ENCODE measurements around the gene FKBP14.

FKBP14 gene

GRCh38 chr7:30032310-30033125 lies 6.0 kb upstream of the FKBP14 start:
- peak; percentile 68 for DNase-seq

- DNase-seq = no peak
Observed at GRCh38 chr7:30029696-30030095, 3.2 kb upstream of the FKBP14 start.

- peak; percentile 41 for DNase-seq
Observed at GRCh38 chr7:30028749-30029635, 2.5 kb upstream of the FKBP14 start.

- DNase-seq = peak; percentile 87
Observed at GRCh38 chr7:30028216-30028748, 1.8 kb upstream of the FKBP14 start, which contains the start of gene PLEKHA8. TSS of gene PLEKHA8 (plus strand) at chr7:30028412. CDS start at chr7:30028763, 351 bp downstream.

GRCh38 chr7:30027740-30028215 lies 1.3 kb upstream of the FKBP14 start:
- no peak for DNase-seq

GRCh38 chr7:30027065-30027456 lies 559 bp upstream of the FKBP14 start:
- DNase-seq = peak; percentile 53

- DNase-seq = no peak
Observed at GRCh38 chr7:30023524-30023923, 3.0 kb downstream of the FKBP14 start.

GRCh38 chr7:30022991-30023390 lies 3.5 kb downstream of the FKBP14 start:
- no peak for DNase-seq

GRCh38 chr7:30020535-30020934 lies 6.0 kb downstream of the FKBP14 start:
- DNase-seq = no peak

GRCh38 chr7:30019960-30020359 lies 6.5 kb downstream of the FKBP14 start:
- peak; percentile 23 for DNase-seq

- DNase-seq = no peak
Observed at GRCh38 chr7:30019387-30019786, 7.1 kb downstream of the FKBP14 start.

- no peak for DNase-seq
Observed at GRCh38 chr7:30018451-30018850, 8.1 kb downstream of the FKBP14 start.

GRCh38 chr7:30012757-30013156 lies 13.7 kb downstream of the FKBP14 start:
- DNase-seq = no peak

GRCh38 chr7:30010021-30010420 lies 16.5 kb downstream of the FKBP14 start:
- no peak for DNase-seq

- no peak for DNase-seq
Observed at GRCh38 chr7:30005464-30005863, 21.0 kb downstream of the FKBP14 start.

- no peak for DNase-seq
Observed at GRCh38 chr7:30003098-30003497, 23.4 kb downstream of the FKBP14 start.

- no peak for DNase-seq
Observed at GRCh38 chr7:30001998-30002397, 24.5 kb downstream of the FKBP14 start.

GRCh38 chr7:29998489-29998888 lies 28.0 kb downstream of the FKBP14 start:
- DNase-seq = no peak

- no peak for DNase-seq
Observed at GRCh38 chr7:29996321-29996720, 30.2 kb downstream of the FKBP14 start.

- DNase-seq = no peak
Observed at GRCh38 chr7:29995652-29996051, 30.9 kb downstream of the FKBP14 start.

GRCh38 chr7:29993140-29993539 lies 33.4 kb downstream of the FKBP14 start:
- DNase-seq = no peak

- no peak for DNase-seq
Observed at GRCh38 chr7:29991937-29992336, 34.6 kb downstream of the FKBP14 start.

- no peak for DNase-seq
Observed at GRCh38 chr7:29990931-29991330, 35.6 kb downstream of the FKBP14 start.

Data from fibroblast of skin of right biceps (primary cell).